GM12891 (cell line): Measurements from ENCODE around the gene RAB11FIP3.
"Not testable (repeated sequence)": the region's sequence is repeated elsewhere in the genome, so short reads cannot be mapped to it uniquely, and the experiment has no call there.

Experiments
- DNase-seq: peaks from one replicate; pipeline ENCODE4 v3.0.0; 2011; ENCODE audit warnings: low spot score; ENCODE audit not compliant: insufficient read length
- FAIRE-seq: peaks from 2 replicates; lab custom pipeline; 2011; peaks lifted over from hg19 to GRCh38; lab: Jason Lieb, UNC
- PAX5 ChIP-seq: IDR thresholded peaks from 2 replicates; pipeline ENCODE4 v1.6.1; 2011; ENCODE audit warnings: low read length, moderate library complexity, mild to moderate bottlenecking; ENCODE audit not compliant: insufficient read depth, severe bottlenecking
- POLR2A ChIP-seq: IDR thresholded peaks from 2 replicates; pipeline ENCODE4 v1.6.1; 2011; ENCODE audit warnings: low read depth, low read length, control low read depth
- POLR2AphosphoS5 ChIP-seq: IDR thresholded peaks from 2 replicates; pipeline ENCODE4 v1.6.1; 2011; ENCODE audit warnings: low read depth, low read length, control low read depth
- POU2F2 ChIP-seq: IDR thresholded peaks from 2 replicates; pipeline ENCODE4 v1.6.1; 2011; ENCODE audit warnings: low read depth, mild to moderate bottlenecking, control low read depth, low read length, moderate library complexity
- SPI1 ChIP-seq: IDR thresholded peaks from 2 replicates; pipeline ENCODE4 v1.6.1; 2011; ENCODE audit warnings: low read depth, low read length, control low read depth
- TAF1 ChIP-seq: IDR thresholded peaks from 2 replicates; pipeline ENCODE4 v1.6.1; 2011; ENCODE audit warnings: low read depth, low read length, control low read depth

Gene RAB11FIP3

DNA sequence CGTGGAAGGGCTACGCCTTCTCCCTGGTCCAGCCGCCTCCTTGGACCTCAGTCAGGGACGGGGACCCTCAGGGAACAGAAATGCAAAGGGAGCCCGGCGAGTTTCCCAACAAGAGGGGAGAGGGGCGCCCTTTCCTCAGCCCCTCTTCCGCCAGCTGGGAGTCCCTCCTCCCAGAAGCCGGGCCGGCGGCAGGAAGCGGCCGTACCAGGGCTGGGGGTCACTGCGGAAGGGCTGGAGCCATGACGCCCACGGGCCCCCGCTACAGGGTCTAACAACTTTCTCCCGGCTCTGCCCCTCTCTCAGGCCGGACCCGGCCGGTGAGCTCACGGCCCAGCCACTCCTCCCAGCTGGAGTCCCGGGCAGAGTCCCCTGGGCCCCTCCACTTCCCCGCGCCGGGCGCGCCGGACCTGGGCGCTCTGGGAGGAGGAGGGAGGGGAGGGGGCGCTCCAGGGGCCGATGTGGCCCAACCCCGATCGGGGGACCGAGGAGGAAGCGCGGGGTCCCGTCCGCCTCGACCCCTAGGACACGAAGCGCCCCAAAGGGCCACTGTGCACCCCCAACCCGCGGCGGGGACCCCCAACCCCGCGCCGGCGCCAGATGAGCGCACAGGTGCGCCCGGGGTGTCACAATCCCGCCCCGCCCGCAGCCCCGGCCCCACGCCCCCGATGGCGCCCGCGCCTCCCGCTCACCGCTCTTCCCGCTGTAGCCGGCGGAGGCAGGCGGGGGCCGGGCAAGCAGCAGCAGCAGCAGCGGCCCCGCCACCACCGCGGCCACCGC lies 44.2 kb upstream of the RAB11FIP3 start:
- no peak for TF ChIP-seq PAX5
- peak; percentile 66 for FAIRE-seq
- peak; percentile 69 for DNase-seq

DNA sequence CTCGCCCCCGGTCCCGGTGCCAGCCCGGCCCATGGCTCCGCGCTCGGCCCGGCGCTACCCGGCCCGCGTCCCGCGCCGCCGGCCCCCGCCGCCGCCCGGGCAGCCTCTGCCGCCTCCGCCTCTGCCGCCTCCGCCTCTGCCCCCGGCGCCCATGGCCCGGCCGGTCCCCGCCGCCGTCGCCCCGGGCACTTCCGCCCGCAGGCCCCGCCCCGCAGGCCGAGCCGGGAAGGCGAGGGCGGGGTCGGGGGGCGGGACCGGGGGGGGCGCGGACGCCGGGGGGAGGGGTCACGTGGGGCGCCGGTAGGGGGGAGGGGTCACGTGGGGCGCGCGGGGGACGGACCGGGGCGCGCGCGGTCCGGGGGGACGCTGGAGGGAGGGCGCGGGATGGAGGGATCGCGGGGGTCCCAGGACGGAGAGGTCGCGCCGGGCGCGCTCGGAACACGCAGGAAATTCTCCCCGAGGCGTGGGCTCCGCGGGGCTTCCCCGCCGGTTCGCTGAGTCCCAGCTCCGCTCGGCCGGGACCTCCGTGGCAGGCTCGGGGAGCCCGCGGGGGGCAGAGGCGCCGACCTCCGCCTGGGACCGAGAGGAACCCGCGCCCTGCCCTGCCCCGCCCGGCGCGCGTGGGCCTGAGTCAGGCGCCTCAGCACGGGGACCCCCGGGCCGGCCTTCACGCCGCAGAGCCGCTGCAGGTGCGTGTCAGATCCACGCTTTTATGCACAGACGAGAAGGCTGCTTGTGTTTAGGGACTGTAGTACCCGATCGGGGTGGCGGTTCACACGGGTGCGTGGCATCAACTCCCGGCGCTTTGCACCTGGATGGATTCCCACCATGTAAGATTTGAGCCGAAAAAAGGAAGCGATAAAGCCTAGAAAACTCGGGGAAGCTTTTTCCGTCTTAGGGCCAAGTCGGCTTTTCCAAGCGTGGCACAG lies 43.4 kb upstream of the RAB11FIP3 start, which contains the start of gene PGAP6:
TSS of gene PGAP6 (minus strand) at position 190 of the 929 bp plus-strand sequence. CDS start at position 33, 157 bp downstream.
- FAIRE-seq = peak; percentile 64
- TF ChIP-seq POU2F2 (no peak), PAX5 (no peak), TAF1 (no peak), POLR2AphosphoS5 (no peak), SPI1 (0 out of 2 replicates have a peak, but pooled peaks have one; percentile 20)
- peak; percentile 95 for DNase-seq

DNA sequence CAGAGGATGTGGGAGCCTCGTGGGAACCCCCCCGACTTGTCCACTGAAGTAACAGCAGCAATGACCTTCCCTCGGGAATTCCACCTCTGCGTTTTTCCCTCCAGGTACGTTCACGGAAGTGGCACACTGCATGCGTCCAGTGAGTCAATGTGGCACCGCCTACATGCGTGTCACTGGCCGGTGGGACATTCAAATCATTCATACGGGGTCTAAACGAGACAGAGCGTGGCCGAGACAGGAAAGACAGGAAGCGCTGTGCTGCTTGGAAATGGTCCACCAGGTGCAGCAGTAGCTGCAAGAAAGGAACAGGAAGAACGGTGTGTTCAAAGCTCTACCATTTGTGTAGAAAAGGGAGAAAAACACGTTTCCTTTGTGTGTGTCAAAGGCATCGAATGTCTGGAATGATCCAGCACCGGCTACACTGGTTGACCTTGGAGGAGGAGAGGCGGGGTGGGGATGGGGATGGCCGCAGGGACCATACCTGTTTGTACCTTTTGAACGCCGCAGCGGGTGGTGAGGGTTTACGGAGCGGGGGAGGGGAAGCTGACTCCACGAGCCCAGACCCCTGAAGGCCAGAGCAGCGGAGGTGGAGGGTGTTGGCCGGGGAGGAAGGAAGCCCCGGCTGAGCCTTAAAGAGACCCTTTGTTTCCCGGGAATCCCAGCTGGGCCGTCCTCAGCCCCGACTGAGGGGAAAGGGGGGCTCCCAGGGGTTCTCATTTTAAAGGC lies 42.0 kb upstream of the RAB11FIP3 start:
- no peak for DNase-seq
- TF ChIP-seq SPI1 = no peak
- TF ChIP-seq POU2F2 = no peak
- TF ChIP-seq POLR2A = no peak
- TF ChIP-seq TAF1 = no peak
- TF ChIP-seq PAX5 = no peak
- TF ChIP-seq POLR2AphosphoS5 = 0 out of 2 replicates have a peak, but pooled peaks have one; percentile 19
- peak; percentile 95 for FAIRE-seq

DNA sequence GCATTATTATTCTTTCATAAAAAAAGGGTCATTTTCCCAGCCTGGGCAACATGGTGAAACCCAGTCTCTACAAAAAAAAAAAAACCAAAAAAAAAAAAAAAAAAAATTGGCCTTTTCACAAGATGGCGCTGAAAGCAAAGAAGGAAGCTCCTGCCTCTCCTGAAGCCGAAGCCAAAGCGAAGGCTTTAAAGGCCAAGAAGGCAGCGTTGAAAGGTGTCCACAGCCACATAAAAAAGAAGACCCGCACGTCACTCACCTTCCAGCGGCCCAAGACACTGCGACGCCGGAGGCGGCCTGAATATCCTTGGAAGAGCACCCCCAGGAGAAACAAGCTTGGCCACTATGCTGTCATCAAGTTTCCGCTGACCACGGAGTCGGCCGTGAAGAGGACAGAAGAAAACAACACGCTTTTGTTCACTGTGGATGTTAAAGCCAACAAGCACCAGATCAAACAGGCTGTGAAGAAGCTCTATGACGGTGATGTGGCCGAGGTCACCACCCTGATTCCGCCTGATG lies 38.8 kb upstream of the RAB11FIP3 start:
- FAIRE-seq (no peak), DNase-seq (no peak)
- no peak for TF ChIP-seq SPI1
- no peak for TF ChIP-seq TAF1
- no peak for TF ChIP-seq POLR2AphosphoS5
- no peak for TF ChIP-seq PAX5
- no peak for TF ChIP-seq POU2F2
- TF ChIP-seq POLR2A = no peak

- DNase-seq, FAIRE-seq: not testable (repeated sequence)
Measured at GRCh38 chr16:387761-388666, 37.4 kb upstream of the RAB11FIP3 start.

- FAIRE-seq (no peak), DNase-seq (no peak)
- TF ChIP-seq POLR2AphosphoS5 (no peak), SPI1 (no peak), POU2F2 (no peak), TAF1 (no peak), PAX5 (no peak), POLR2A (no peak)
Measured at GRCh38 chr16:389352-389751, 36.1 kb upstream of the RAB11FIP3 start.

- DNase-seq (peak; percentile 73), FAIRE-seq (peak; percentile 50)
- TF ChIP-seq POLR2A (no peak), TAF1 (no peak)
Measured at GRCh38 chr16:391885-392335, 33.5 kb upstream of the RAB11FIP3 start.

GRCh38 chr16:392450-393030 lies 32.9 kb upstream of the RAB11FIP3 start:
- DNase-seq = no peak
- no peak for TF ChIP-seq SPI1
- TF ChIP-seq TAF1 = no peak
- TF ChIP-seq POLR2A = no peak
- TF ChIP-seq POLR2AphosphoS5 = no peak
- TF ChIP-seq POU2F2 = no peak
- TF ChIP-seq PAX5 = no peak
- no peak for FAIRE-seq
